Measurements from ENCODE around the gene NIBAN1.
A peak's percentile ranks its signal among the peaks of the same experiment; 100 is the strongest.

The NIBAN1 gene

GRCh38 chr1:184945029-184945428 is 29.3 kb downstream of the NIBAN1 start:
- H3K79me2 ChIP-seq (ENCODE audit: low read length): peaks cover 68% of the 10 kb centered on the region
- peaks cover 17% of the 10 kb centered on the region for H3K36me3 ChIP-seq (replicated peaks; ENCODE audit: low read depth, low read length)
- no peak overlapping the region for H2AFZ ChIP-seq (ENCODE audit: low read depth, low read length)
- peak overlapping the region; percentile 84 for H3K4me2 ChIP-seq (ENCODE audit: low read length)
- H4K20me1 ChIP-seq (ENCODE audit: insufficient read depth, low read length): no peaks in the 10 kb centered on the region
- peak overlapping the region; percentile 63 for H3K4me3 ChIP-seq (ENCODE audit: low read length)
- H3K4me1 ChIP-seq (ENCODE audit: low read length): peaks cover 78% of the 10 kb centered on the region
- no peaks in the 10 kb centered on the region for H3K27me3 ChIP-seq (ENCODE audit: low read depth, low read length)
- H3K9me3 ChIP-seq (ENCODE audit: insufficient read depth, low read length): no peaks in the 10 kb centered on the region
- TF ChIP-seq CTCF (IDR thresholded peaks at IDR 0.05; ENCODE audit: low read depth, low read length): no peak
- peak overlapping the region; percentile 84 for H3K9ac ChIP-seq (ENCODE audit: low read length)
- H3K27ac ChIP-seq (ENCODE audit: low read length): peak overlapping the region; percentile 96

DNA sequence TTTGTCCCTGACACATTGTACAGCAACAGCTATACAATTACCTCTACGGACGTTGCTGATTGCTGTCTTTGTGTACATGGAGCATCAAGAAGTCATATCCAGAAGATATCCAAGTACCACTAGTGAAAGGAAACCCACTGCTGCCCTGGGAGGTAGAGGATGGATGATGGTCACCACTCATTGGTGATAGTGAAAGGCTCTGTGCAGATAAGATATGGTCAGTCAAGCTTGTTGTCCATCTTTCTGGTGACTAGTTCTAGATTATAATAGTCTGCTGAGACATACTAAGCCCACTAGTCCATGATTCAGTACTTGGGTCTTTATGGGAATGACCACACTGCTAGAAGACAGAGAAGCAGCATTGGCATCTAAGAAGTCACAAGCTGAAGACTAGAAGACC is 30.3 kb downstream of the NIBAN1 start:
- Histone ChIP-seq H4K20me1 (ENCODE audit: insufficient read depth, low read length) (no peaks in the 10 kb centered on the region), H3K9ac (ENCODE audit: low read length) (peak overlapping the region; percentile 84), H3K4me3 (ENCODE audit: low read length) (peak overlapping the region; percentile 51; the same call in 1 of the 2 replicates), H3K9me3 (ENCODE audit: insufficient read depth, low read length) (no peaks in the 10 kb centered on the region), H2AFZ (ENCODE audit: low read depth, low read length) (no peak overlapping the region), H3K27me3 (ENCODE audit: low read depth, low read length) (no peaks in the 10 kb centered on the region), H3K4me2 (ENCODE audit: low read length) (peak overlapping the region; percentile 76), H3K27ac (ENCODE audit: low read length) (peak overlapping the region; percentile 96), H3K79me2 (ENCODE audit: low read length) (peaks cover 69% of the 10 kb centered on the region), H3K36me3 (replicated peaks; ENCODE audit: low read depth, low read length) (peaks cover 17% of the 10 kb centered on the region), H3K4me1 (ENCODE audit: low read length) (peaks cover 89% of the 10 kb centered on the region)
- TF ChIP-seq CTCF (IDR thresholded peaks at IDR 0.05; ENCODE audit: low read depth, low read length) (no peak), EZH2phosphoT487 (IDR thresholded peaks at IDR 0.05; ENCODE audit: low read depth) (no peak)

- H3K9me3 ChIP-seq (ENCODE audit: insufficient read depth, low read length): no peaks in the 10 kb centered on the region
- peak overlapping the region; percentile 69 for H3K4me3 ChIP-seq (ENCODE audit: low read length)
- peaks cover 96% of the 10 kb centered on the region for H3K4me1 ChIP-seq (ENCODE audit: low read length)
- H3K79me2 ChIP-seq (ENCODE audit: low read length): peaks cover 69% of the 10 kb centered on the region
- peak overlapping the region; percentile 85 for H3K9ac ChIP-seq (ENCODE audit: low read length)
- TF ChIP-seq EZH2phosphoT487 (IDR thresholded peaks at IDR 0.05; ENCODE audit: low read depth) (no peak), CTCF (IDR thresholded peaks at IDR 0.05; ENCODE audit: low read depth, low read length) (no peak)
- no peaks in the 10 kb centered on the region for H3K27me3 ChIP-seq (ENCODE audit: low read depth, low read length)
- H3K27ac ChIP-seq (ENCODE audit: low read length): peak overlapping the region; percentile 96
- H3K4me2 ChIP-seq (ENCODE audit: low read length): peak overlapping the region; percentile 94
- H3K36me3 ChIP-seq (replicated peaks; ENCODE audit: low read depth, low read length): peaks cover 13% of the 10 kb centered on the region
- H2AFZ ChIP-seq (ENCODE audit: low read depth, low read length): no peak overlapping the region
- H4K20me1 ChIP-seq (ENCODE audit: insufficient read depth, low read length): no peaks in the 10 kb centered on the region
Measured at GRCh38 chr1:184941735-184942134, 32.6 kb downstream of the NIBAN1 start.

DNA sequence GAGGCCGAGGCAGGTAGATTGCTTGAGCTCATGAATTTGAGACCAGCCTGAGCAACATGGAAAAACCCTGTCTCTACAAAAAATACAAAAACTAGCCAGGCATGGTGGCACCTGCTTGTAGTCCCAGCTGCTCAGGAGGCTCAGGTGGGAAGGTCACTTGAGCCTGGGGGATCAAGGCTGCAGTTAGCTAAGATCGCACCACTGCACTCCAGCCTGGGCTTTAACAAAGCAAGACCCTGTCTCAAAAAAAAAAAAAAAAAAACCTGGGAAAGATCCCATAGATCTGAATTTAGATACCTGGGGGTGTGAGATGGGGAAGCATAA is 32.9 kb downstream of the NIBAN1 start:
- H3K79me2 ChIP-seq (ENCODE audit: low read length): peaks cover 69% of the 10 kb centered on the region
- H3K9me3 ChIP-seq (ENCODE audit: insufficient read depth, low read length): no peaks in the 10 kb centered on the region
- no peaks in the 10 kb centered on the region for H3K27me3 ChIP-seq (ENCODE audit: low read depth, low read length)
- peak overlapping the region; percentile 94 for H3K4me2 ChIP-seq (ENCODE audit: low read length)
- no peaks in the 10 kb centered on the region for H4K20me1 ChIP-seq (ENCODE audit: insufficient read depth, low read length)
- TF ChIP-seq CTCF (IDR thresholded peaks at IDR 0.05; ENCODE audit: low read depth, low read length) (no peak), EZH2phosphoT487 (IDR thresholded peaks at IDR 0.05; ENCODE audit: low read depth) (no peak)
- no peak overlapping the region for H2AFZ ChIP-seq (ENCODE audit: low read depth, low read length)
- peak overlapping the region; percentile 85 for H3K9ac ChIP-seq (ENCODE audit: low read length)
- peak overlapping the region; percentile 69 for H3K4me3 ChIP-seq (ENCODE audit: low read length)
- peaks cover 13% of the 10 kb centered on the region for H3K36me3 ChIP-seq (replicated peaks; ENCODE audit: low read depth, low read length)
- peak overlapping the region; percentile 96 for H3K27ac ChIP-seq (ENCODE audit: low read length)
- H3K4me1 ChIP-seq (ENCODE audit: low read length): peaks cover 96% of the 10 kb centered on the region

Measured in OCI-LY3 (cell line).